Mucosa of stomach (tissue), 1 donor: ENCODE measurements around the gene LIPT1.
"Not testable (repeated sequence)": the region's sequence is repeated elsewhere in the genome, so short reads cannot be mapped to it uniquely, and the experiment has no call there.

Experiments used
- H3K27me3 ChIP-seq: one replicate; pipeline ENCODE4 v1.7.0; 2013; ENCODE audit warnings: mild to moderate bottlenecking, low read length; ENCODE audit not compliant: control insufficient read depth, insufficient read depth
- H3K36me3 ChIP-seq: one replicate; pipeline ENCODE4 v1.7.0; 2013; ENCODE audit warnings: low read length; ENCODE audit not compliant: control insufficient read depth, insufficient read depth
- H3K4me1 ChIP-seq: one replicate; pipeline ENCODE4 v1.7.0; 2013; ENCODE audit warnings: mild to moderate bottlenecking, low read length; ENCODE audit not compliant: control insufficient read depth, insufficient read depth
- H3K4me3 ChIP-seq: one replicate; pipeline ENCODE4 v1.7.0; 2013; ENCODE audit warnings: low read length
- H3K9ac ChIP-seq: one replicate; pipeline ENCODE4 v1.7.0; 2013; ENCODE audit warnings: mild to moderate bottlenecking, low read length, moderate library complexity
- H3K9me3 ChIP-seq: one replicate; pipeline ENCODE4 v1.7.0; 2013; ENCODE audit warnings: mild to moderate bottlenecking, low read length, moderate library complexity; ENCODE audit not compliant: control insufficient read depth
- donor health status: Pancreatic carcinoma.

LIPT1 gene

GRCh38 chr2:99183025-99183424, 28.3 kb downstream of the LIPT1 start:
- H3K4me3 ChIP-seq: no peak overlapping the region
- H3K9me3 ChIP-seq: no peaks in the 10 kb centered on the region
- no peaks in the 10 kb centered on the region for H3K27me3 ChIP-seq
- H3K9ac ChIP-seq: no peak overlapping the region
- H3K36me3 ChIP-seq: no peaks in the 10 kb centered on the region
- H3K4me1 ChIP-seq: peaks cover 13% of the 10 kb centered on the region

- H3K9ac ChIP-seq: no peak overlapping the region
- H3K4me1 ChIP-seq: peaks cover 7% of the 10 kb centered on the region
- no peak overlapping the region for H3K4me3 ChIP-seq
- H3K27me3 ChIP-seq: no peaks in the 10 kb centered on the region
- no peaks in the 10 kb centered on the region for H3K9me3 ChIP-seq
- H3K36me3 ChIP-seq: no peaks in the 10 kb centered on the region
Observed at GRCh38 chr2:99184811-99185210, 30.0 kb downstream of the LIPT1 start.

DNA sequence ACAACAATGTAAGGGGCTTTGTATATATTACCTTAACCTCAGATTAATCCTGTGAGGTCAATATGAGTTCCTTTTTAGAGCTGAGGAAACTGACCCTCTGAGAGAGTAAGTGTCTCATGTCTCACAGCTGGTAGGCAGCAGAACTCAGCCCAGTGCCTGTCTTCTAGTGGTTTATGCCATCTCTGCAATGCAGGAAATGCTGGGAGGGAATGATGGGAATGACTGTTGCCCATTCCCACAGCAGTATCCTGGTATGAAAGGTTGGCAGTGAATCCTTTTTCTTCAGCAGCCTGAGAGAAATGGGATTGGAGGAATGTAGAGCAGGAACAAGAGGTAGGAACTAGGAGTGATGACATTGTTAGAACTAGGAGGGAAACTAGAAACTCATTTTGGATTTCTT, 32.2 kb downstream of the LIPT1 start:
- Histone ChIP-seq H3K27me3 (no peaks in the 10 kb centered on the region), H3K9ac (no peak overlapping the region), H3K4me1 (peaks cover under 1% of the 10 kb centered on the region), H3K4me3 (no peak overlapping the region), H3K36me3 (no peaks in the 10 kb centered on the region), H3K9me3 (no peaks in the 10 kb centered on the region)

GRCh38 chr2:99188357-99188756, 33.6 kb downstream of the LIPT1 start:
- H3K27me3 ChIP-seq: no peaks in the 10 kb centered on the region
- no peaks in the 10 kb centered on the region for H3K36me3 ChIP-seq
- no peak overlapping the region for H3K4me3 ChIP-seq
- no peak overlapping the region for H3K9ac ChIP-seq
- H3K9me3 ChIP-seq: no peaks in the 10 kb centered on the region
- no peaks in the 10 kb centered on the region for H3K4me1 ChIP-seq

DNA sequence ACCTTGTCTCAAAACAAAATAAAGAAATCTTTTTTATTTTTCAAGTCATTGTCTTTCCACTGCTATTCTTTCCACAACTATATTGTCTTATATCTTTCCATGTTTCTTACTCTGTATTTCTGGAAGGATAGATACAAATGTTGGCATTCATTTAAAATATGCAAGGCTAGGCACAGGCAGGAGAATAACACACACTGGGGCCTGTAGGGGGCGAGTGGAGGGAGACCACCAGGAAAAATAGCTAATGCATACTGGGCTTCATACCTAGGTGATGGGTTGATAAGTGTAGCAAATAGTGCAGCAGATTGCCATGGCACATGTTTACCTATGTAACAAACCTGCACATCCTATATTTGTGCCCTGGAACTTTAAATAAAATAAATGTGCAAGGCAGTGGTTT, 35.8 kb downstream of the LIPT1 start:
- H3K9ac ChIP-seq: no peak overlapping the region
- no peaks in the 10 kb centered on the region for H3K27me3 ChIP-seq
- no peaks in the 10 kb centered on the region for H3K9me3 ChIP-seq
- no peak overlapping the region for H3K4me3 ChIP-seq
- no peaks in the 10 kb centered on the region for H3K36me3 ChIP-seq
- H3K4me1 ChIP-seq: no peaks in the 10 kb centered on the region

GRCh38 chr2:99192364-99192763, 37.6 kb downstream of the LIPT1 start:
- H3K36me3 ChIP-seq, H3K27me3 ChIP-seq: not testable (repeated sequence)

GRCh38 chr2:99198103-99198841, 43.5 kb downstream of the LIPT1 start:
- Histone ChIP-seq H3K4me3 (no peak overlapping the region), H3K36me3 (no peaks in the 10 kb centered on the region), H3K9ac (no peak overlapping the region), H3K9me3 (no peaks in the 10 kb centered on the region), H3K27me3 (no peaks in the 10 kb centered on the region), H3K4me1 (no peaks in the 10 kb centered on the region)

More at GRCh38 chr2:99192364-99192763, 37.6 kb downstream of the LIPT1 start:
- H3K4me1 ChIP-seq, H3K9ac ChIP-seq, H3K4me3 ChIP-seq, H3K9me3 ChIP-seq: not testable (repeated sequence)

GRCh38 chr2:99200076-99200800, 45.5 kb downstream of the LIPT1 start:
- H3K9me3 ChIP-seq: no peaks in the 10 kb centered on the region
- no peak overlapping the region for H3K4me3 ChIP-seq
- H3K27me3 ChIP-seq: no peaks in the 10 kb centered on the region
- H3K36me3 ChIP-seq: no peaks in the 10 kb centered on the region
- no peak overlapping the region for H3K9ac ChIP-seq
- no peaks in the 10 kb centered on the region for H3K4me1 ChIP-seq

GRCh38 chr2:99201959-99202678, 47.4 kb downstream of the LIPT1 start:
- Histone ChIP-seq H3K27me3 (no peaks in the 10 kb centered on the region), H3K4me1 (no peaks in the 10 kb centered on the region), H3K9ac (no peak overlapping the region), H3K9me3 (no peaks in the 10 kb centered on the region), H3K36me3 (no peaks in the 10 kb centered on the region), H3K4me3 (no peak overlapping the region)

DNA sequence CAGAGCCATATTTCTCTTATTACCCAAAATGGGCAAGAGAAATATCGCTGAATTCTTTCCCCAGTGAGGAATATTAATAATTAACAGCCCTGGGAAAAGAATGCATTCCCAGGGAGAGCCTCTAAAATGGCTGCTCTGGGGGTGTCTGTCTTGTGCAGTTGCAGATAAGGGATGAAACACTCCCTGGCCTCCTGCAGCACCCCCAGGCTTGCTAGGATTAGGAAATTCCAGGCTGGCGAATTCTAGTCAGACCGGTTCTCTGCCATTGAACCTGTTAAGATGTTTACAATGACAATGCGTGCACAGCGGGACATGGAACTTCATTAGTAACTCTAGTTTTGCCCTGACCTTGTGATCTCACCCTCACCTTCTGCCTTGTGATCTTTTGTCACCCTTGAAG, 50.7 kb downstream of the LIPT1 start:
- Histone ChIP-seq H3K4me1 (no peaks in the 10 kb centered on the region), H3K27me3 (no peaks in the 10 kb centered on the region), H3K9me3 (no peaks in the 10 kb centered on the region), H3K9ac (no peak overlapping the region), H3K36me3 (no peaks in the 10 kb centered on the region), H3K4me3 (no peak overlapping the region)
